ENCODE results near the gene LRP1B. TPM values are rescaled to one million over a fixed set of nuclear protein-coding genes. Genes with fewer than 3 reads are reported as not detected.

Gene LRP1B
- total RNA-seq, 2 donors from 2014 or later: 0.91 to 1.2 TPM

DNA sequence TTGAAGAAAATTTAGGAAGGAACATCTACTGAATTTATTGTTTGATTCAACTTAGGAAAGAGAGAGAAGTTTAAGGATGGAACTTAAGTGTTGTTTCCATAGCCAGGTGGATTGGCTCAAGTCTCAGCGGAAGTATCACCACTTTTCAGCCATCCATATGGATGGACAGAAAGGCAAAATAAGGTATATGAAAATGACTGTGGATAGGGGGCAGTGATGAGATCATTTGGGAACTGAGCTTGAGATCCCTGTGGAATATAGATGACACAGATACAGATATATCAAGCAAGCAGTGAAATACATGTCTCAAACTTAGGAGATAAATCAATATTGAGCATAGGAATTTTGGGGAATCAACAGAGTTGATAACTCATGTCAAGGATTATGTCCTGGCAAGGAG is 1887.9 kb downstream of the LRP1B start:
- Histone ChIP-seq H3K27me3 (replicated peaks; ENCODE audit: insufficient read depth) (no peaks in the 10 kb centered on the region), H3K27ac (no peak overlapping the region), H3K4me1 (replicated peaks) (no peaks in the 10 kb centered on the region), H3K4me3 (no peak overlapping the region), H3K9me3 (no peaks in the 10 kb centered on the region), H3K36me3 (no peaks in the 10 kb centered on the region)
- TF ChIP-seq POLR2A (IDR thresholded peaks at IDR 0.05) (no peak), POLR2AphosphoS5 (IDR thresholded peaks at IDR 0.05) (no peak)
- TF ChIP-seq, protein P1, sequence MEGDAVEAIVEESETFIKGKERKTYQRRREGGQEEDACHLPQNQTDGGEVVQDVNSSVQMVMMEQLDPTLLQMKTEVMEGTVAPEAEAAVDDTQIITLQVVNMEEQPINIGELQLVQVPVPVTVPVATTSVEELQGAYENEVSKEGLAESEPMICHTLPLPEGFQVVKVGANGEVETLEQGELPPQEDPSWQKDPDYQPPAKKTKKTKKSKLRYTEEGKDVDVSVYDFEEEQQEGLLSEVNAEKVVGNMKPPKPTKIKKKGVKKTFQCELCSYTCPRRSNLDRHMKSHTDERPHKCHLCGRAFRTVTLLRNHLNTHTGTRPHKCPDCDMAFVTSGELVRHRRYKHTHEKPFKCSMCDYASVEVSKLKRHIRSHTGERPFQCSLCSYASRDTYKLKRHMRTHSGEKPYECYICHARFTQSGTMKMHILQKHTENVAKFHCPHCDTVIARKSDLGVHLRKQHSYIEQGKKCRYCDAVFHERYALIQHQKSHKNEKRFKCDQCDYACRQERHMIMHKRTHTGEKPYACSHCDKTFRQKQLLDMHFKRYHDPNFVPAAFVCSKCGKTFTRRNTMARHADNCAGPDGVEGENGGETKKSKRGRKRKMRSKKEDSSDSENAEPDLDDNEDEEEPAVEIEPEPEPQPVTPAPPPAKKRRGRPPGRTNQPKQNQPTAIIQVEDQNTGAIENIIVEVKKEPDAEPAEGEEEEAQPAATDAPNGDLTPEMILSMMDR (IDR thresholded peaks at IDR 0.05): no peak
- WGBS: 89% methylated on average over 1 of the region's 1 CpG
- DNase-seq (ENCODE audit: low spot score): no peak
- intact Hi-C loops (cut with DNase I): no loop called here

DNA sequence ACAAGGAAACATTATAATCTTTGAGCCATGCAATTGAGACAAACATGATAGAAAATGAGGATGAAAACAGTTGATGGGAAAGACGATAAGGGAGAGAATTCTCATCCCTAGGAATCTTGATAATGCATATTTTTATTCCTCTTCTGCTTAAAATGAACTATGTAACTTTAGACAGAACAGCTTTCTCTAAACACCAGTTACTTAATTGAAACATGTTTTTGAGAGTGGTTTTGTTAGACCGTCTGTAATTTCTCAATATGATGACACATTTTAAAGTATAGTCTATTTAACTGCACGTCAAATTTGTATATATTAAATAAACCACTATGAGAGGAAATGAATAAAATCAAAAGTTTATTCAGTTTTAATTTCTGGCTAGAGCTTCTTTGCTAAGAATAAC is 1896.7 kb downstream of the LRP1B start:
- no peak overlapping the region for H3K4me3 ChIP-seq
- H3K36me3 ChIP-seq: no peaks in the 10 kb centered on the region
- WGBS: 58% methylated on average over 3 of the region's 3 CpGs
- no peaks in the 10 kb centered on the region for H3K9me3 ChIP-seq
- intact Hi-C loops (cut with DNase I): no loop called here
- H3K4me1 ChIP-seq (replicated peaks): no peaks in the 10 kb centered on the region
- TF ChIP-seq POLR2AphosphoS5 (IDR thresholded peaks at IDR 0.05): no peak
- TF ChIP-seq POLR2A (IDR thresholded peaks at IDR 0.05): no peak
- TF ChIP-seq, protein P1 (IDR thresholded peaks at IDR 0.05): no peak
- no peak for DNase-seq (ENCODE audit: low spot score)
- H3K27ac ChIP-seq: no peak overlapping the region
- no peaks in the 10 kb centered on the region for H3K27me3 ChIP-seq (replicated peaks; ENCODE audit: insufficient read depth)

DNA sequence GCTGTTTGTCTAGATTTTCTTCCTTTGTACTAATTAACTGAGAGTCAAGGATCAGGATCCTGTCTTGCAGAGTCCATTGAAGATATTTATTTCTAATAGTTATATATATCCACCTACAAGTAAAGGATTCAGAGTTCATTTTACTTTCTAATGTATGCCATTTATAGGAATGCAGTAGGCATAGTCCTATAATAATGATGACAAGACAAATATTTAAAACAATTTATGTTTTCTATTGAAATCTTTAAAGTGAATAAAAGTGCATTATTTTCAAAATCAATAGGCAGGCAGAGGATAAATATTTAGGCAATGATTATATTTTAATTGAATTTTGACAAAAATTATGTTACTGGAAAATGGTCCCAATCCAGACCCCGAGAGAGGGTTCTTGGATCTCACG is 1919.9 kb downstream of the LRP1B start:
- TF ChIP-seq, protein P1 (IDR thresholded peaks at IDR 0.05): no peak
- TF ChIP-seq POLR2AphosphoS5 (IDR thresholded peaks at IDR 0.05) (no peak), POLR2A (IDR thresholded peaks at IDR 0.05) (no peak)
- Histone ChIP-seq H3K27me3 (replicated peaks; ENCODE audit: insufficient read depth) (no peaks in the 10 kb centered on the region), H3K4me1 (replicated peaks) (no peaks in the 10 kb centered on the region), H3K9me3 (no peaks in the 10 kb centered on the region), H3K36me3 (no peaks in the 10 kb centered on the region), H3K27ac (no peak overlapping the region), H3K4me3 (no peak overlapping the region)
- WGBS: 92% methylated on average over 2 of the region's 2 CpGs
- intact Hi-C loops (cut with DNase I): no loop called here
- DNase-seq (ENCODE audit: low spot score): no peak

DNA sequence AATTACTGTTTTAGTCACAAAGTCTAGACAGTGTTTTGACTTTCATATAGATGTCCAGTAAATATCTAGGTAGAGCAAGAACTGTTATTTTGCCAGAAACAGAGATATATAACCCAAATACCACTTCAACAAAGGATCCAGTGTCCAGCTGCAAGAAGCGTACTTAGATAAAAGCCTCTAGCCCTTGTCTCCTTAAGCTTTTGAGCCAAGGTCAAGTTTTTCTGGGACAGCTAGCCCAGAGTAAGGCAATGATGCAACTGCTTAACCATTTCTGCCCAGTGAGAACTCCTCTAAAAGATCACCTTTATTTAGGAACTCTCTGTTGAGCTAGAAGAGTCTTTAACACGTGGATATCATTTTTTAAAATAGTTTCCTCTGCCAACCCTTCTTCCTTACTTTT is 1925.7 kb downstream of the LRP1B start:
- Histone ChIP-seq H3K9me3 (no peaks in the 10 kb centered on the region), H3K36me3 (no peaks in the 10 kb centered on the region), H3K4me3 (no peak overlapping the region), H3K27ac (no peak overlapping the region), H3K4me1 (replicated peaks) (no peaks in the 10 kb centered on the region), H3K27me3 (replicated peaks; ENCODE audit: insufficient read depth) (no peaks in the 10 kb centered on the region)
- intact Hi-C loops (cut with DNase I): no loop called here
- DNase-seq (ENCODE audit: low spot score): no peak
- no peak for TF ChIP-seq POLR2A (IDR thresholded peaks at IDR 0.05)
- TF ChIP-seq, protein P1 (IDR thresholded peaks at IDR 0.05): no peak
- no peak for TF ChIP-seq POLR2AphosphoS5 (IDR thresholded peaks at IDR 0.05)
- 81% methylated on average over 2 of the region's 2 CpGs for WGBS

DNA sequence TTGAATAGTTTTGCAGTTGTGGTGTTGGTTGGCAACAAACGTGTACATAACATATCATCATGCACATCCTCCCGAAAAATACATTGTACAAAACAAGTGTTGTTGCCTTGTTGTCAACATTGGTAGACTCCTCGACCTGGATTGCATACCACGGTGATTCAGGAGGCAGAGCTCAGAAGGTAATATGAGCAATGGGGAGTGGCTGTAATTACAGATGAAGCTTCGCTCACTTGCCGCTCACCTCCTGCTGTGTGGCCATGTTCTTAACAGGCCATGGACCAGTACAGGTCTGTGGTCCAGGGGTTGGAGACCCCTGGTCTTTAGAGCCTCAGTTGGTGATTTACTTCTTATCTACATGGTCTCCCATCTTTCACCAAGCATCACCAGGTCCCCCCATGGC is 1927.5 kb downstream of the LRP1B start:
- Histone ChIP-seq H3K4me3 (no peak overlapping the region), H3K27me3 (replicated peaks; ENCODE audit: insufficient read depth) (no peaks in the 10 kb centered on the region), H3K9me3 (no peaks in the 10 kb centered on the region), H3K36me3 (no peaks in the 10 kb centered on the region), H3K27ac (no peak overlapping the region), H3K4me1 (replicated peaks) (no peaks in the 10 kb centered on the region)
- WGBS: 97% methylated on average over 6 of the region's 6 CpGs
- DNase-seq (ENCODE audit: low spot score): no peak
- TF ChIP-seq, protein P1 (IDR thresholded peaks at IDR 0.05): no peak
- no peak for TF ChIP-seq POLR2AphosphoS5 (IDR thresholded peaks at IDR 0.05)
- no peak for TF ChIP-seq POLR2A (IDR thresholded peaks at IDR 0.05)
- intact Hi-C loops (cut with DNase I): no loop called here
